Stimulated activated CD4-positive, alpha-beta T cell treated with anti-CD3 and anti-CD28 coated beads, Interleukin-15, amount 100 ng/mL, for 1 hour (primary cell): ENCODE measurements around the gene PHC1.
A peak's percentile ranks its signal among the peaks of the same experiment; 100 is the strongest.
"Not testable (repeated sequence)": the region's sequence is repeated elsewhere in the genome, so short reads cannot be mapped to it uniquely, and the experiment has no call there.

Source experiments
- DNase-seq, 2 donors: peaks; one replicate each; pipeline ENCODE4 v3.0.0-alpha.2; 2020; ENCODE audit warnings: low read depth in 1 of 2, low spot score in 1 of 2

PHC1 gene

DNA sequence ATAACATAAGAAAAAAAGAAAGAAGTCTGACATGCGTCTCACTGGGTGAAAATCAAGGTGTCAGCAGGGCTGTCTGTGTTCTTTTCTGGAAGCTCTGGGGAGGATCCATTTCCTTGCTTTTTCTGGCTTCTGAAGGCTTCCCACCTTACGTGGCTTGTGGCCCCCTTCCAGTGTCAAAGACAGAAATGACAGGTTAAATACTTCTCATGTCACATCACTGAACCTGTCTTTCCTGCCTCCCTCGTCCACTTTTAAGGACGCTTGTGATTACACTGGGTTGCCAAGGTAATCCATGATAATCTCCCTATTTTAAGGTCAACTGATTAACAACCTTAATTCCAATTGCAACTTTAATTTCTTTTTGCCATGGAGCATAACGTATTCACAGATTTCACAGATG lies 4.6 kb upstream of the PHC1 start:
- no peak for DNase-seq

DNA sequence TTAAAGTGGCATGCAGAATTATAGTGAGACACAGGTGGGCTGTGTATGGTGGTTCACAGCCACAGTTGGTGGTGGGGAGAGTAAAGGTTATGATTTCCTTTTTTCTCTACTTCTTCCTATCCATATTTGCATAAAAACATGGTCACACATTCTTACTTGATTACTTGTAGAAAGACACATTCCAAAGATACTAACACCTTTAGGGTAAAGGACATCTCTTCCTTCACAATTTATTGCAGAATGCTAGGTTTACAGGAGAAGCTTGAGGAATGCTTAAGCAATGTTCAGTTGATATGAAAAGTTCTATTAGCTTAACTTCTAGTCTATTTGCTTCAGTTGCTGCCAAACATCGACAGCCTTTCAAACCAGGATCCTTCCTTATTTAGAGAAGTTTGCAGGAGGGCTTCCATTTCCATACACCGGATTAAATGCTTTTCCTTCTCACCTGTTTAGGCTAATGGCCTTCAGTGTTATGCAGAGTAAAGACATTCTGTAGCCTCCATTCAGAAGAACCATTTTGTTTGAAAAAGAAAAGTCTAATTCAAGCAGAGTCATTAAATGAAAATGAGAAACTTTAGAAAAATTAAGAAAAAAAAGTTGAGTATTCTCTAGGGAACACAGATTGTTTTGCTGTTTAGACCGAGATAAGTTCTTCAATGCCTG lies 2.6 kb upstream of the PHC1 start:
- DNase-seq: no peak

GRCh38 chr12:8912914-8913313 lies 1.4 kb upstream of the PHC1 start:
- no peak for DNase-seq

DNA sequence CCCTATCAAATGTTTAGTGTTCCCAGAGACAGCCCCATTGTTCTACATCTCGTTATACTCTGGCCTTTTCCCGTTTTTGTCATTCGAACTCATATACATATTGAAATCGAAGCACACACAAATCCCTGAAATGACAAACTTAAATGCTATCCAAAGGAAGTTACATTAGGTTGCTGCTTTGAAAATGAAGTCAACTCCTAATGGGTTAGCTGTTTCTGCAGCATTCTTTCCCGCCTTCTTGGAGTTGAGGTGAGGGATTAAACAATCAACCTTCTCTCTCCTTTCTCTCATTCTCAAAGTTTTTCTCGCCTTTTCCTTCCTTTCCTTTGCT lies 642 bp upstream of the PHC1 start:
- no peak for DNase-seq

DNA sequence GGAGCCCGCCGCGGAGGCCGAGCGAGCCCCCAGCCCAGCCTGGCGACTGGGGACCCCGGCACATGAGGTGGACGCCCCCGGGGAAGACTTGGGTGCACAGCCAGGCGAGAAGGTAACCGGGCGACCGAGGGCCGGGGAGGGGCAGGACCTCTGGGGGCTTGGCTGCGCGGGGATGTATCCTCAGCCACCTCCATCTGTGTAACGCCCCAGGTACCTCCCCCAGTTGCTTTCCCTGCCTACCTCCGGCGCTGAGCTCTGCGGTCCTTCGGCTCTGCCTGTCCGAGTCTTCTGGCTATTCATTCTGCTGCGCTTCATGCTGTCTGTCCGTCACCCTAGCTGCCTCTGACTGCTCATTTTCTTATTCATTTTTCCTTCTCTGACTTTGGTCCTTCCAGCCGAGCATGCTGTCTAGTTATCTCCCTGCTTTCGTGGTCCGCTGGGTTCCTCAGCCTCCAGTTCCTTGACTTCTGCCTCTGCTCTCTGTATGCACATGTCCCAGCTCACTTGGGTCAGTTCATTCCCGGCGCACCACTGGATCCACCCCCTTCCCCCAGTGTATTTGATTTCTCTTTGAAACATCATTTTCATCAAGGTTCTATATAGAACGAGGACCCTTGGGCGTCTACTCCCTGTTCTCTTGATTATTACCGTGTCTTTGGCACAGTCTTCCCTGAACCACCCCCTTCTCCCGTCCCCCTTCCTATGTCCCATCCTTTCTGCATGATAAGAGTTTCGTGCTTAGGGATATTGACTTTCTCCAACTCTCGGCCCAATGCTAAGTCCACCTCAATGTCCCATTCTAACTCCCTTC lies 612 bp downstream of the PHC1 start:
- peak; percentile 21 to 25 for DNase-seq

DNA sequence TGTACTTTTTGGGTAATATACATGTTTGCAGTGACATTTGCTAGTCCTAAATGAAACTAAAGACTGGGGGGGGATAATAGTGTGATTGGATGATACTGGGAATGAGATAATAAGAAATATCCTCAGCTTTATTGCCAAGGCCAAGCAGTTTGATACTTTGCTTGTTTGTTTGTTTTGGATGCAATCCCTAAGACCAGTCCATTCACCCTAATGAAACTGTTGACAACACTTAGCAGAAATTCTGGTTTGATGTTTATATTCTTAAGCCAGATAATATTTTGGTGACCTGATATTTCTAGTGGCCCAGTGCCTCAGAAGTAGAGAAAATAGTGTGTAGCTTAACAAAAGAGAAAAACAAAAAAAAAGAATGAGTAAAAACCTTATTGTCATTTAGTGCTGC lies 1.8 kb downstream of the PHC1 start:
- DNase-seq: no peak

GRCh38 chr12:8917031-8917430 lies 2.7 kb downstream of the PHC1 start:
- DNase-seq: no peak

- DNase-seq: no peak
These were observed 3.4 kb downstream of the PHC1 start for GRCh38 chr12:8917751-8918150.

- not testable (repeated sequence) for DNase-seq
These were observed 5.3 kb downstream of the PHC1 start for GRCh38 chr12:8919643-8920042.

- DNase-seq: no peak
These were observed 8.2 kb downstream of the PHC1 start for GRCh38 chr12:8922544-8922943.

GRCh38 chr12:8930655-8931323 lies 16.5 kb downstream of the PHC1 start:
- DNase-seq: not testable (repeated sequence)

- not testable (repeated sequence) for DNase-seq
These were observed 18.2 kb downstream of the PHC1 start for GRCh38 chr12:8932464-8932863.

GRCh38 chr12:8934080-8934479 lies 19.8 kb downstream of the PHC1 start:
- not testable (repeated sequence) for DNase-seq

DNA sequence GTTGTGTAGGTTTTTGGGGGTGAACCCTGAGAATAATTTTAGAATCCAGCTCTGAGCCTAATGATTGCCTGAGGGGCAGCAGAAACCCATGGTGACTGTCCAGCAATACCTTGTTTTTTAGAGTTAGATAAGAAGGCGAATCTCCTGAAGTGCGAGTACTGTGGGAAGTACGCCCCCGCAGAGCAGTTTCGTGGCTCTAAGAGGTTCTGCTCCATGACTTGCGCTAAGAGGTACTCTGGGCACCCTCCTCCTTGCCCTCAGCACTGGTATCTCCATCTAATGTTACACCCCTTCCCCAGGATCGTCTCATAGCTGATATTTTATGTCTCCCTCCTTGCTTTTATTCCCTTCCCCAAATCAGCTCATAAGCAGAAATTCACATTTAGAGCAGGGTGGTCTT lies 22.4 kb downstream of the PHC1 start:
- DNase-seq: no peak

GRCh38 chr12:8937842-8938442 lies 23.6 kb downstream of the PHC1 start:
- DNase-seq: not testable (repeated sequence)

GRCh38 chr12:8941691-8942478 lies 27.6 kb downstream of the PHC1 start:
- DNase-seq: no peak

DNA sequence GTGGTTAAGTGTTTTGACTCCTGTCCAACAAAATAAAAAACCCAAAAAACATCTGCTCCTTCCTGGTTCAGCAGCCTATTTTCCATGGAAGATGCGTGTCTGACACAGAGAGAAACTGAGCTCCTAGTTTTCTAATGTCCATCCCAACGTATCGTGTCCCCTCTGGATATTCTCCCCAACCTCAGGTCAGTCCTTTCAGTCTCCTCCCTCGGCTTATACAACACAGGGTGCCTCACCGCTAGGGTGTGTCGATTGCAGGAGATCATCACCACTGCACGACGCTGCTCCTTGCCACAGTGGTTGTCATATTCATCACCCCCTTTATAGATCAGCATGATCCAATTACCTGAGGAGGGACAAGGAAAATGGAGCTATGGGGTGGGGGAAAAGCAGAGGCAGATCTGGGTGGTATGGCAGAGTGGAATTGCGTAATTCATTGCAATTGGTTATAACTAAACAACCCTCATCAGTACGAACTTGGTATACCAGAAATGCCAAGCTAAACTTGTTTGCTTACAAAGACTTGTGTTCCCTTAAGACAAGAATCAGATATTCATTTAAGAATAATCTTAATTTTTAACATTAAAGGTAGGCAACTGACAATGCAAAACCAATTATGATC lies 29.4 kb downstream of the PHC1 start:
- DNase-seq: no peak

- DNase-seq: no peak
These were observed 32.4 kb downstream of the PHC1 start for GRCh38 chr12:8946733-8947132.

DNA sequence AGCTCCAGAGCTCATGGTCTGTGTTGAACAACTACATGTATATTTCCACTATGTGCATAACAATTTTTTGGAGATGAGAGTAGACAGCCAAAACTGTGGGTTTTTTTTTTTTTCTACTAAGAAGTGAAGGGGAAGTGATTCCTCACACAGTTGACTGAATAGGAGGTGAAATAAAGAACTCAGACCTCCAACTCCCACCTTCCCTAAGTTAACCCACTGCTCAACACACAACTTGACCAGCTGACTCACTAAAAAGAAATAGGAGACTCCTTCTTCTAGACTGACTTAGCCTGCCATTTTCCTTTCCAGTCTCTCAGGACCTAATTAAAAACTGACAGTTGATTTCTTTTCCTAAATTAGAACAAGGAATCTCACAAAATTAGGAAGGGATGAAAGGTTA lies 33.4 kb downstream of the PHC1 start:
- no peak for DNase-seq

DNA sequence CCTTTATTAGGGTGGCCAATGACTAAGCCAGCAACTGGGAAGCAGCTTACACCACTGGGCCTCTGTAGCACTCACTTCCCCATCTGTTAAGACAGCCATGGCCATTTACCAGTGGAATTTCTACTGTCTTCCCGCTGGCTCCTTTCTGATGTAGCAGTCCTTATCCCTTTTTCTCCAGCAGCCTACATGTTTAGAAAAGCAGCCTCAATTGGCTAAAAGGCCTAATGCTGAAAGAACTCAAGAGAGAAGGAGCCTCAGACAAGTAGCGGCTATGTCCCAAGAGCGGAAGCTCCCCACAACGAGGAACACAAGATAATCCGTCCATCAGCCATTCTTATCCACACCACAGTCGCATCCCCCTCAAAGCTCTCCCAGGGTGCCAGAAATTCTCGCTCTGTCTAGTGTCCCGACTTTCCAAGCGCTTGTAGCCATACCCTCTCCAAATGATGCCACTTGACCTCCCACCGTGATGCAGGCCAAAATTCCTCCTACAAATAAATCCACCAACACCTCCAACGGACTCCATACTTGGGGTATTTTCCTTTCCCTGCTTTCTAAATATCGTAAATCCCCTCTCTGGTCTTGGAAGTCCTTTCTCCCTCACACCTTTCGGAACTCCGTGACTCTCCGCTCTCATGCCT lies 34.5 kb downstream of the PHC1 start:
- no peak for DNase-seq
